Fibroblast of skin of right quadriceps (primary cell): Measurements from ENCODE around the gene WDR59.
"Not testable (repeated sequence)": the region's sequence is repeated elsewhere in the genome, so short reads cannot be mapped to it uniquely, and the experiment has no call there.

Experiments
- DNase-seq: peaks from one replicate; pipeline ENCODE4 v3.0.0-alpha.2; 2013

Gene WDR59

GRCh38 chr16:74850027-74850426 is 134.9 kb downstream of the WDR59 start:
- DNase-seq: no peak

DNA sequence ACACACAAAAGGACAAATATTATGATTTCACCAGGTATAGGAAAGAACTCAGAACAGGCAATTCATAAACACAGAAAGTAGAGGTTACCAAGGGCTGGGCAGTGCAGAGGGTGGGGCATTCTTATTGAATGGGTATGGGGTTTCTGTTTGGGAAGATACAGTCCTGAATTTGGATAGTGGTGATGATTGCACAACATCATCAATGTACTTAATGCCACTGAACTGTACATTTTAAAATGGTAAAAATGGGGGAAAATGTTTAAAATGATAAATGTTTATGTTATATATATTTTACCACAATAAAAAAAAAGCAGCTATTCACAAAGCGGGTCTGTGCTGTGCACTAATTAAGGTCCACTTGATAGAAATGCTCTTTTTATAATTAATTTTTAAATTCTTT is 137.7 kb downstream of the WDR59 start:
- DNase-seq: no peak

DNA sequence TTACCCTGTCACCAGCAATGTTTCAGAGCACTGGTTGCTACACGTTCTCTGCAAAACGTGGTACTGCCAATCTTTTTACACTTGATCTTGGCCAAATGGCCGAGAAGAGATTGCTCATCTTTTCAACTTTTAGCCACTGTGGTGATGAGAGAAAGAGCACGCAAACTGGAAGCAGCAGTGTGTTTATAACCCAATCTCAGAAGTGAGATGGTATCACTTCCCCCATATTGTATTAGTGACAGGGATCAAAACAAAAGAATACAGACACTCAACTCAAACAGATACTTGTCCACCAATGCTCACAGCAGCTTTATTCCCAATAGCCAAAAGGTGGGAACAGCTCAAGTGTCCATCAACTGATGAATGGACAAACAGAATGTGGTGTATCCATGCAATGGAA is 138.2 kb downstream of the WDR59 start:
- DNase-seq: no peak

GRCh38 chr16:74844041-74844980 is 140.6 kb downstream of the WDR59 start:
- DNase-seq: peak; percentile 44

- not testable (repeated sequence) for DNase-seq
Observed at GRCh38 chr16:74843381-74844035, 141.4 kb downstream of the WDR59 start.

DNA sequence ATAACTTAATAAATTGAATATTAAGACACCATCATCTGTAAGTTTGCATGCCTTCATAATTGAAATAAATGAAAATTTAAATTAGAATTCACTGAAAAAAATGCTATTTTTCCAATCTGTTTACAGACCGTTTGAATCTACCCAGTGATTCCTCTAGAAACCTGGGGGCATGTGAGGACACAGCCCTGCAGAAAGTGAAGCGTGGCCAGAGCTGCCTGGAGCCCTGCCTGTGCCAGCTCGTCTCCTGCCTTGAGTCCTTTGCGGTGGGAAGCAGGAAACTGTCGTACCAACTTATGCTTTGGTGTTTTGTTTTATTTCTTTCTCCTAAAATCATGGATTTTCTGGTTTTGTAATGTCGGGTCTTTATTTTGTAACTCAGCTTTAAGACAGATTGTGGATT is 142.5 kb downstream of the WDR59 start:
- no peak for DNase-seq

DNA sequence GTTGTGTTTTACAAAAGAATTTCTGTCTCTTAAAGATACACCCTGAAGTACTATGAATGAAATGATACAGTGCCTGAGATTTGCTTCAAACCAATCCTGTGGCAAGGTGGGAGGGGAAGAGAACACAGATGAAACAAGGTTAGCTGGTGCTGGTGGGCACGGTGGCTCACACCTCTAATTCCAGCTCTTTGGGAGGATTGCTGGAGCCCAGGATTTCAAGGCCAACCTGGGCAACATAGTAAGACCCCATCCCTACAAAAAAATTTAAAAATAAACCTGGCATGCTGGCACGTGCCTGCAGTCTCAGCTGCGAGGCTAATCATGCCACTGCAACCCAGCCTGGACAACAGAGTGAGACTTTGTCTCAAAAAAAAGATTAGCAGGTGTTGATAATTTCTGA is 143.0 kb downstream of the WDR59 start:
- no peak for DNase-seq

GRCh38 chr16:74841469-74841868 is 143.5 kb downstream of the WDR59 start:
- no peak for DNase-seq

DNA sequence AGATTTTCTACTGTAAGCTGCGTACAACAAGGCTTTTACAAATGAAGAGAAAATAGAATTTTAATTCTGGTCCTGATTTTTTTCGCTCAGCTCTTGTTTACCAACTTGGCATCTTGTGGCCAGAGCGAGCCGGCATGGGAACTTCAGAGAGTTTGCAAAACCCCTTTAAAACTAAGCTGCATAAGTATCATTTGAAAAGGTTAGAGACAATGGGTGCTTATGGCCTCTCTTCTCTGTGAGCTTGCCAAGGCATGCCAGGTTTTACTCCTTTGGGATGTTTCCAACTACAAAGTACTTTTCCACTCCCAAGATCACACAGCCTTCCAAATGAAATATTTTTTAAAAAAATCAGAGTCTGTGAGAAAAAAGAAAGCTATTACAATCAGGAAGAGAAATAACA is 147.9 kb downstream of the WDR59 start:
- no peak for DNase-seq

GRCh38 chr16:74836111-74836671 is 148.7 kb downstream of the WDR59 start:
- no peak for DNase-seq

DNA sequence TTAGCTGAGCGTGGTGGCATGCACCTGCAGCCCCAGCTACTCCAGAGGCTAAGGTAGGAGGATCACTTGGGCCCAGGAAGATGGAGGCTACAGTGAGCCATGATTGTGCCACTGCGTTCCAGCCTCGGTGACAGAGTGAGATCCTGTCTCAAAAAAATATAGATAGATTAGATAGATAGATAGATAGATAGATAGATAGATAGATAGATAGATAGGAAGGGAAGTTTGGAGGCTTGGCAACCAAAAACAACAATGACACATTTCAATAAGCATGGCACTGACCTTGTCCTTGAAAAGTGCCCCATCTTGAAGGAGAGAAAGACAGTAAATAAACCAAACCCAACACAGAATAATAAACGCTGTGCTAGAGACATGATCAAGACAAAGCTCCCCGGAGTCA is 152.7 kb downstream of the WDR59 start:
- no peak for DNase-seq

DNA sequence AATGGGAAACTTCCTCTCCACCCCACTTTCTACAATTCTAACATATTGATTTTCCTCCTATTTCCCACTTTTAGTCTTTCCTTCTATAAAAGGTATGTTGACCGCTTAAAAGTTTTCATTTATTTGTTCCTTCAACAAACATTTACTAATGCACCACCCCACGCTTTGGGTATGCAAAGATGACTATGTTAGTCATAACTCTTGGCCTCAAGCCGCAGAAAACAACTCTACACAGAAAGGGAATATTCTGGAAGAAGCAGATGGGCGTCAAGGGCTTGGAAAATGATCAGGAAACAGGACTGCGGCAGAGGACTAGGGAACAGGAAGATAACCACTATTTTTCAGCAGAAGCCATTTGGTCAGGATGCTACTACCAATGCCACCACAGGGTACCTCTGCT is 153.5 kb downstream of the WDR59 start:
- no peak for DNase-seq

DNA sequence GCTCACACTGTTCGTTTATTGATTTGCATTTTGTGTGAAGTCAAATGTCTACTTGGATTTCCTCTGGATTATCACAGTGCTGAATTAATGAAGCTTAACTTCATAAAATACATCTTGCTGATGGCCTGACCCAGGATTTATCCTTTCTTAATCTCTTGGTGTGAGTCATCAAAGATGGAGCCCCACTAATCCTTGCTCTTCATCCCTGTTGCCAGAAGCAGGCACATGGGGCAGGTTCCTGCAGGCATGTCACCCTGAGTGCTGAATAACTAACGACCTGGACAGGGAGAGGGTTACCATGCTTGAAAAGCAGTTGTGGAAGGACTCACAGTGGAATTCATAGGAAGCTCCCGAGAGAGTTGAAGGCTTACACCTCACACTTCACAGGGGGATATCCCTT is 154.3 kb downstream of the WDR59 start:
- no peak for DNase-seq

- no peak for DNase-seq
Observed at GRCh38 chr16:74829637-74830036, 155.3 kb downstream of the WDR59 start.

DNA sequence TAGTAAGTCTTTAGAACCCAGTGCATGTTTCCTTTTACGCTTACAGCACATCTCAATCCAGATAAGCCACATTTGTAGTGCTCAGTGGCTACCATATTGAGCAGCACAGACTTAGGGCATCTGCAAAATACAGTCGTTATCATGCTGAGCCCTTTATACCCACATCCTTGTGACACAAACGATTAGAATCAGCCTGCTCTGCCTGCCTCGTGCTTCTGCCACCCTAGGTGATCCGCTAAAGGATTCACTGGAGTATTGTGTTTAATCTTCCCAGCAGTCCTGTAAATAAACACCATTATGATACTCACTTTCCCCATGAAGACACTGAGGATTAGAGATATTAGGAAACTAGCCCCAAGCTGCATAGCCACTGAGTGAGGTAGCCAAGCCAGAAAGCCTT is 159.0 kb downstream of the WDR59 start:
- DNase-seq: no peak

DNA sequence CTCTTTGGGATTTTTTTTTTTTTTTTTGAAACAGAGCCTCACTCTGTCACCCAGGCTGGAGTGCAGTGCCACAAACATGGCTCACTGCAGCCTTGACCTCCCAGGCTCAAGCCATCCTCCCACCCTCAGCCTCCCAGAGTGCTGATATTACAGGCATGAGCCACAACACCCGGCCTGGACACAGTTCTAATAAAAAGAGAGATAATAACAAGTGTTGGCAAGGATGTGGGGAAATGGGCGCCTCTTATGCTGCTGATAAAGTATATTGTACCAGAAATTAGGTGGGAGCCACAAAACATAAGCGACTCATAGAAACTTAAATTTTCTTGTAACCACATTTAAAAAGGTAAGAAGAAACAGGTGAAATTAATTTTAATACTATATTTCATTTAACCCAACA is 159.9 kb downstream of the WDR59 start:
- no peak for DNase-seq
